Tibial nerve (tissue), 4 donors: ENCODE results near the gene GADD45A.

Source experiments
- CTCF ChIP-seq, 5 experiments: fragments of 200-600 bp in 3 of 5; fragments of 450-650 bp in 2 of 5; sonication (generic) in 3 of 5; IDR thresholded peaks; one replicate each; pipeline ENCODE4 v1.5.1; 2016 to 2019; ENCODE audit warnings: antibody characterized with exemption in 5 of 5, mild to moderate bottlenecking in 3 of 5, moderate library complexity in 2 of 5
- EP300 ChIP-seq, 2 donors: sonication (generic); formaldehyde crosslinking; IDR thresholded peaks; one replicate each; pipeline ENCODE4 v1.6.1; 2017; ENCODE audit warnings: antibody characterized with exemption in 2 of 2, mild to moderate bottlenecking in 1 of 2
- POLR2A ChIP-seq, 2 donors: fragments of 450-650 bp; IDR thresholded peaks; one replicate each; pipeline ENCODE4 v1.6.1; 2017; ENCODE audit warnings: antibody characterized with exemption in 2 of 2, mild to moderate bottlenecking in 2 of 2, moderate library complexity in 2 of 2

- TF ChIP-seq POLR2A (IDR thresholded peaks at IDR 0.05) (no peak), CTCF (IDR thresholded peaks at IDR 0.05) (no peak), EP300 (IDR thresholded peaks at IDR 0.05) (no peak)
Observed at GRCh38 chr1:67690018-67690363, 5.0 kb downstream of the GADD45A start.
